H1 (cell line): ENCODE measurements around the gene BCAS3. TPM values are rescaled to one million over a fixed set of nuclear protein-coding genes. Genes with fewer than 3 reads are reported as not detected.

Experiments used
- CTCF ChIA-PET: fragments of 300-600 bp; sonication (Branson Sonifier 250); formaldehyde crosslinking; loops from one replicate; lab custom pipeline; 2021; ENCODE audit not compliant: partially characterized antibody; lab: Charles Lee
- POLR2A ChIA-PET: fragments of 300-600 bp; sonication (Branson Sonifier 250); formaldehyde crosslinking; loops from one replicate; lab custom pipeline; 2021; ENCODE audit warnings: inconsistent platforms; ENCODE audit not compliant: partially characterized antibody; lab: Charles Lee
- DNase-seq, 2 experiments: peaks; one replicate each; pipeline versions ENCODE4 v3.0.0 to v3.0.0-alpha.2; 2010 to 2022; ENCODE audit warnings: low spot score in 2 of 2, low read depth in 1 of 2, mixed read lengths in 1 of 2
- FAIRE-seq: peaks from 2 replicates; lab custom pipeline; 2011; peaks lifted over from hg19 to GRCh38; lab: Jason Lieb, UNC
- H2AFZ ChIP-seq: 2 replicates; pipeline ENCODE4 v1.8.1; 2012; ENCODE audit warnings: low read length, inconsistent platforms
- H2AK5ac ChIP-seq: 2 replicates; pipeline ENCODE4 v1.6.1; 2013; ENCODE audit warnings: low read depth, low read length
- H2BK120ac ChIP-seq: replicated peaks from 2 replicates; pipeline ENCODE3; 2013; ENCODE audit warnings: low read depth, low read length, inconsistent platforms
- H2BK12ac ChIP-seq: 2 replicates; pipeline ENCODE4 v1.6.1; 2013; ENCODE audit warnings: low read depth, low read length
- H2BK15ac ChIP-seq: 2 replicates; pipeline ENCODE4 v1.6.1; 2013; ENCODE audit warnings: low read length
- H2BK20ac ChIP-seq: 2 replicates; pipeline ENCODE4 v1.6.1; 2013; ENCODE audit warnings: low read length
- H2BK5ac ChIP-seq: 2 replicates; pipeline ENCODE4 v1.6.1; 2013; ENCODE audit warnings: low read depth, low read length
- H3K14ac ChIP-seq: 2 replicates; pipeline ENCODE4 v1.6.1; 2013; ENCODE audit warnings: inconsistent platforms; ENCODE audit not compliant: insufficient read length
- H3K18ac ChIP-seq: 2 replicates; pipeline ENCODE4 v1.6.1; 2013; ENCODE audit warnings: low read length; ENCODE audit errors: extremely low read depth
- H3K23ac ChIP-seq: 2 replicates; pipeline ENCODE4 v1.6.1; 2013; ENCODE audit warnings: inconsistent platforms; ENCODE audit not compliant: insufficient read length
- H3K23me2 ChIP-seq: 2 replicates; pipeline ENCODE4 v1.6.1; 2013; ENCODE audit warnings: low read depth, low read length
- H3K27ac ChIP-seq: 2 replicates; pipeline ENCODE4 v1.6.1; 2011; ENCODE audit warnings: low read depth, low read length, inconsistent platforms
- H3K27me3 ChIP-seq, 4 experiments: replicated peaks in 1 of 4; 1 replicate in 1 of 4; 2 replicates in 3 of 4; pipeline versions ENCODE4 v1.6.1 to v1.8.1; 2011 to 2013; ENCODE audit warnings: low read length in 3 of 4, mild to moderate bottlenecking in 3 of 4, inconsistent platforms in 2 of 4, mixed read lengths in 2 of 4, moderate library complexity in 1 of 4; ENCODE audit not compliant: control insufficient read depth in 3 of 4, insufficient read depth in 3 of 4; ENCODE audit errors: extremely low read depth in 1 of 4
- H3K36me3 ChIP-seq, 4 experiments: 2 replicates each; pipeline versions ENCODE4 v1.6.1 to v1.8.1; 2011 to 2013; ENCODE audit warnings: mild to moderate bottlenecking in 4 of 4, low read length in 3 of 4, moderate library complexity in 2 of 4, control low read depth in 1 of 4, inconsistent platforms in 1 of 4; ENCODE audit not compliant: insufficient read depth in 4 of 4, control insufficient read depth in 2 of 4
- H3K4ac ChIP-seq: replicated peaks from 2 replicates; pipeline ENCODE3; 2013; ENCODE audit warnings: low read length, low read depth, mixed read lengths, inconsistent platforms; ENCODE audit not compliant: insufficient read length
- H3K4me1 ChIP-seq, 4 experiments: replicated peaks in 1 of 4; 1 replicate in 1 of 4; 2 replicates in 3 of 4; pipeline versions ENCODE4 v1.6.1 to v1.8.1; 2011 to 2013; ENCODE audit warnings: low read length in 3 of 4, inconsistent platforms in 2 of 4, mixed read lengths in 1 of 4; ENCODE audit not compliant: insufficient read depth in 4 of 4, control insufficient read depth in 3 of 4
- H3K4me2 ChIP-seq, 2 experiments: 2 replicates each; pipeline versions ENCODE4 v1.6.1 to v1.8.1; 2011 to 2013; ENCODE audit warnings: low read depth in 2 of 2, low read length in 2 of 2, control low read depth in 1 of 2, inconsistent platforms in 1 of 2, mild to moderate bottlenecking in 1 of 2; ENCODE audit not compliant: insufficient read depth in 1 of 2
- H3K4me3 ChIP-seq, 4 experiments: fragments of 200-600, 300-600 bp in 1 of 4; sonication (generic), shearing (Covaris generic), sonication (Bioruptor Twin) in 1 of 4; 2 replicates each; pipeline versions ENCODE4 v1.5.1 to v1.8.1; 2011 to 2016; ENCODE audit warnings: low read length in 4 of 4, low read depth in 3 of 4, control low read depth in 2 of 4, inconsistent platforms in 2 of 4, mild to moderate bottlenecking in 2 of 4, mixed read lengths in 1 of 4, moderate library complexity in 1 of 4; ENCODE audit not compliant: insufficient read depth in 2 of 4; ENCODE audit errors: extremely low read depth in 1 of 4
- H3K56ac ChIP-seq: replicated peaks from 2 replicates; pipeline ENCODE3; 2013; ENCODE audit warnings: low read depth, mild to moderate bottlenecking, mixed read lengths, low read length, inconsistent platforms; ENCODE audit not compliant: insufficient read length
- H3K79me1 ChIP-seq: 2 replicates; pipeline ENCODE4 v1.6.1; 2013; ENCODE audit warnings: low read depth, low read length, control low read depth
- H3K79me2 ChIP-seq, 2 experiments: 2 replicates each; pipeline versions ENCODE4 v1.6.1 to v1.8.1; 2012 to 2013; ENCODE audit warnings: low read length in 2 of 2, mild to moderate bottlenecking in 2 of 2, inconsistent platforms in 1 of 2; ENCODE audit not compliant: insufficient read depth in 2 of 2, control insufficient read depth in 1 of 2
- H3K9ac ChIP-seq, 4 experiments: replicated peaks in 1 of 4; 1 replicate in 1 of 4; 2 replicates in 3 of 4; pipeline versions ENCODE4 v1.6.1 to v1.8.1; 2011 to 2013; ENCODE audit warnings: low read depth in 3 of 4, low read length in 3 of 4, control low read depth in 2 of 4, mild to moderate bottlenecking in 2 of 4, moderate library complexity in 2 of 4, inconsistent platforms in 1 of 4; ENCODE audit errors: extremely low read depth in 1 of 4
- H3K9me3 ChIP-seq, 2 experiments: 2 replicates each; pipeline versions ENCODE4 v1.6.1 to v1.8.1; 2012 to 2013; ENCODE audit warnings: mild to moderate bottlenecking in 2 of 2, moderate library complexity in 2 of 2, control low read depth in 1 of 2, inconsistent platforms in 1 of 2, low read depth in 1 of 2, low read length in 1 of 2, mixed read lengths in 1 of 2; ENCODE audit not compliant: insufficient read depth in 2 of 2
- H4K20me1 ChIP-seq, 2 experiments: replicated peaks in 1 of 2; 2 replicates each; pipeline versions ENCODE3 to v1.8.1; 2011 to 2013; ENCODE audit warnings: inconsistent platforms in 2 of 2, low read length in 2 of 2, mild to moderate bottlenecking in 1 of 2; ENCODE audit not compliant: insufficient read depth in 2 of 2, control insufficient read depth in 1 of 2
- H4K5ac ChIP-seq: 2 replicates; pipeline ENCODE4 v1.6.1; 2013; ENCODE audit warnings: low read length, low read depth, mixed read lengths, inconsistent platforms; ENCODE audit not compliant: insufficient read length
- H4K8ac ChIP-seq: 2 replicates; pipeline ENCODE4 v1.8.0; 2013; ENCODE audit warnings: mild to moderate bottlenecking, moderate library complexity, low read length, inconsistent platforms; ENCODE audit not compliant: insufficient read depth; ENCODE audit errors: extremely low read depth
- H4K91ac ChIP-seq: replicated peaks from 2 replicates; pipeline ENCODE3; 2013; ENCODE audit warnings: low read length, mixed read lengths, inconsistent platforms; ENCODE audit not compliant: insufficient read length
- POLR2A ChIP-seq, 2 experiments: IDR thresholded peaks; 1 replicate in 1 of 2; 2 replicates in 1 of 2; pipeline ENCODE4 v1.6.1; 2011; ENCODE audit warnings: low read depth in 2 of 2, low read length in 2 of 2, mild to moderate bottlenecking in 2 of 2; ENCODE audit errors: control extremely low read depth in 1 of 2
- WGBS, 2 experiments: shearing (Covaris generic) in 1 of 2; methylation state at CpG; one replicate each; pipeline versions ENCODE4 v1.1.6 to v1.1.7; 2013 to 2015; ENCODE audit warnings: low lambda C conversion rate in 2 of 2, mixed read lengths in 2 of 2, inconsistent platforms in 1 of 2, low coverage in 1 of 2, missing lambda C conversion rate in 1 of 2; ENCODE audit not compliant: insufficient replicate concordance in 2 of 2, insufficient coverage in 1 of 2, insufficient read length in 1 of 2; ENCODE audit errors: extremely low coverage in 1 of 2, missing lambda C conversion rate in 1 of 2; 5-methylcytosine and 5-hydroxymethylcytosine counted together
- polyA plus RNA-seq, 7 experiments: library from polyadenylated mRNA; depleted of rRNA in 3 of 7; stranded (reverse) in 5 of 7; unstranded in 2 of 7; fragments of >200 nt in 5 of 7; fragments of 200-250 nt in 2 of 7; gene quantifications; 1 replicate in 5 of 7; 2 replicates in 1 of 7; 4 replicates in 1 of 7; pipeline versions ENCODE4 v1.2.1 to v1.2.3, GENCODE V29; 2011 to 2013; ENCODE audit warnings: missing spikeins in 2 of 7, mixed read lengths in 2 of 7
- total RNA-seq: library from RNA; stranded (reverse); fragmentation: NEBNext Ultra II Directional; extraction: Animal tissue kit (Norgen Biotek cat#: 25700); gene quantifications from 2 replicates; pipeline ENCODE4 v1.2.1, GENCODE V29; 2021

BCAS3 gene
- total and polyA plus RNA-seq, 2 of the 8 experiments (the other 6 are each of a cell fraction or from before 2014, with no cell fraction given) = 9.9 to 13.3 TPM

GRCh38 chr17:61081959-61082358 lies 404.3 kb downstream of the BCAS3 start:
- Histone ChIP-seq H3K79me2 (no peaks in the 10 kb centered on the region), H3K9ac (no peak overlapping the region), H4K8ac (no peak overlapping the region), H2BK20ac (no peak overlapping the region), H3K27ac (no peak overlapping the region), H3K23ac (no peak overlapping the region), H2BK15ac (no peak overlapping the region), H2BK12ac (no peak overlapping the region), H2BK5ac (no peak overlapping the region), H3K27me3 (no peaks in the 10 kb centered on the region), H3K14ac (no peak overlapping the region), H3K18ac (no peak overlapping the region), H3K56ac (no peak overlapping the region), H4K5ac (no peak overlapping the region), H3K4me1 (no peaks in the 10 kb centered on the region), H3K4me3 (no peak overlapping the region), H3K9me3 (no peaks in the 10 kb centered on the region), H3K4ac (no peak overlapping the region), H2BK120ac (no peak overlapping the region), H4K20me1 (no peaks in the 10 kb centered on the region), H3K36me3 (no peaks in the 10 kb centered on the region), H2AFZ (no peak overlapping the region), H4K91ac (no peak overlapping the region), H3K79me1 (no peaks in the 10 kb centered on the region), H3K23me2 (no peaks in the 10 kb centered on the region), H2AK5ac (no peak overlapping the region), H3K4me2 (no peak overlapping the region)
- FAIRE-seq (no peak), DNase-seq (no peak)
- no peak for TF ChIP-seq POLR2A (IDR thresholded peaks at IDR 0.05; ENCODE audit: control extremely low read depth in 1 of 2, low read depth in 2 of 2, low read length in 2 of 2)
- ChIA-PET POLR2A (no interaction called here), CTCF (no interaction called here)
- WGBS, 2 experiments = 90% methylated on average over 3 of the region's 3 CpGs; no CpG with 5 or more reads in 1 of the 2 experiments
